ENCODE results near the gene LMF2. TPM values are rescaled to one million over a fixed set of nuclear protein-coding genes. Genes with fewer than 3 reads are reported as not detected.
A peak's percentile ranks its signal among the peaks of the same experiment; 100 is the strongest.
"Not testable (repeated sequence)": the region's sequence is repeated elsewhere in the genome, so short reads cannot be mapped to it uniquely, and the experiment has no call there.

Gene LMF2
- total RNA-seq, 2 experiments from 2014 or later, result 128 to 141 TPM

DNA sequence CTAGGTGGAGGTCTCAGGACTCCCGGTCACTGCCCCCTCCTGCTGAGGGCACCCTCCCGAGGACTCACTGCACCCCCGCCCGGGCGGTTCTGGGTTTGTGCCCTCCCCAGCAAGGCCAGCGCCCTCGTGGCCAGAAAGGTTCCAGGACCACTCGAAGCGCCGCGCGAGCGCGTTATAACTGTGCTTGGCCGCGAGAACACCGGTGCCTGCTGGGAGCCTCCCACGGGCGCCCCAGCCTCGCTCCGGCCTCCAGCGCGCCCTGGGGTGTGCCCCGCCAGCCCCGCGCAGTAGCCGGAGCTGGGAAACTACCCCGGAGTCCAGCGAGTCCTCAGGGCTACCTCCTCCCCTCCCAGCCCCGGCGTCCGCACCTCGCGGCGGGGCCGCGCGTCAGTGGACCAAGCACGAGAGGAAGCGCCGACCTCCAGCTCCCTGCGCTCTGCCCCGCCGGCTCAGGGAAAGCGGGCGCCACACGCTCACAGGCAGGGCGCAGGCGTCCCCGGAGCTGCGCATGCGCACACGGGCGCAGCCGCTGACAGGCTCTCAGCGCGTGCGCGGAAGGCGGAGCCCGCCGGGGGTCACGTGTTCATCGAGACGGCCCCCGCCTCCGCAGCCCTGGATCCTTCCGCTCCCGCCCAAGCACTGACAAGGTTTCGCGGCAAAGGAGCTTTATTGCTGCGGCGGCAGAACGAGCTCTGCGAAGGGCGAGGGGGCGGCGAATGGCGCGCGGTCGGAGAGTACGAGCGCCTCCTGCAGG, 17.8 kb upstream of the LMF2 start, which contains the start of gene SCO2:
SCO2 (minus strand) TSS at position 495 of the 754 bp plus-strand sequence. CDS start 1,187 bp downstream, outside the sequence.
- ATAC-seq (ENCODE audit: low read depth), result peak; percentile 57
- H3K4me1 Mint-ChIP-seq, result peaks cover 30% of the 10 kb centered on the region
- H3K27me3 Mint-ChIP-seq, result no peaks in the 10 kb centered on the region
- H3K4me3 Mint-ChIP-seq, result peak within 1 kb of the TSS; percentile 96
- H3K36me3 Mint-ChIP-seq, result peaks cover 22% of the 10 kb centered on the region
- POLR2A ChIA-PET, result interaction anchor here (0.7 to 13.0 kb wide), 39 partner anchors 8 to 711 kb away, joined by 3 to 300 read pairs (median 6); partner anchors contain the start of genes ADM2, ARSA, CHKB and CPT1B
- peak within 1 kb of the TSS; percentile 95 for H3K27ac Mint-ChIP-seq
- no peaks in the 10 kb centered on the region for H3K9me3 Mint-ChIP-seq
- peak; percentile 99 for DNase-seq

DNA sequence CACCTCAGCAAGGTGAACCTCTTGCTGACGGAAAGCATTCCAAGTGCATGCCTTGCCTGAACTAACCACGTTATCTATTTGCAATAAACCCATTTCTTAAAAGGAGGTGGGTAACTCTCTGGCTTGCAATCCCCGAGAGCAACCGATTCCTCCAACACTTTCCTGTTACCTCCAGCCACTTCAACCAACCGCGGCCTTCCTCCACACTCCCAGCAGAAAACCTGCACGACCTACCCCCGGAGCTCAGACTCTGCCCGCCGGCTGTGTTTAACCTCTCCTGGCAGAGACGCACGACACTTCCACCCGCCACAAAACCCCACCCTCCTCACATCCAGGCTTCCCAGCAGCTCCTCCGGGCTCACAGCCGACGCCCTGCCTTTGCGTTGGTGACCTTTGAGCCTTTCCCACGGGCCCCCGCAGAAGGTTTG, 17.2 kb upstream of the LMF2 start:
- ATAC-seq (ENCODE audit: low read depth) (no peak), DNase-seq (no peak)
- POLR2A ChIA-PET, result interaction anchor here (0.8 to 13.0 kb wide), 23 partner anchors 10 to 316 kb away, joined by 3 to 300 read pairs (median 7); partner anchors contain the start of genes ADM2, CHKB, CPT1B and HDAC10
- H3K36me3 Mint-ChIP-seq, result peaks cover 22% of the 10 kb centered on the region
- H3K4me1 Mint-ChIP-seq, result peaks cover 30% of the 10 kb centered on the region
- peak overlapping the region; percentile 96 for H3K4me3 Mint-ChIP-seq
- H3K27me3 Mint-ChIP-seq, result no peaks in the 10 kb centered on the region
- no peaks in the 10 kb centered on the region for H3K9me3 Mint-ChIP-seq
- H3K27ac Mint-ChIP-seq, result peak overlapping the region; percentile 95

DNA sequence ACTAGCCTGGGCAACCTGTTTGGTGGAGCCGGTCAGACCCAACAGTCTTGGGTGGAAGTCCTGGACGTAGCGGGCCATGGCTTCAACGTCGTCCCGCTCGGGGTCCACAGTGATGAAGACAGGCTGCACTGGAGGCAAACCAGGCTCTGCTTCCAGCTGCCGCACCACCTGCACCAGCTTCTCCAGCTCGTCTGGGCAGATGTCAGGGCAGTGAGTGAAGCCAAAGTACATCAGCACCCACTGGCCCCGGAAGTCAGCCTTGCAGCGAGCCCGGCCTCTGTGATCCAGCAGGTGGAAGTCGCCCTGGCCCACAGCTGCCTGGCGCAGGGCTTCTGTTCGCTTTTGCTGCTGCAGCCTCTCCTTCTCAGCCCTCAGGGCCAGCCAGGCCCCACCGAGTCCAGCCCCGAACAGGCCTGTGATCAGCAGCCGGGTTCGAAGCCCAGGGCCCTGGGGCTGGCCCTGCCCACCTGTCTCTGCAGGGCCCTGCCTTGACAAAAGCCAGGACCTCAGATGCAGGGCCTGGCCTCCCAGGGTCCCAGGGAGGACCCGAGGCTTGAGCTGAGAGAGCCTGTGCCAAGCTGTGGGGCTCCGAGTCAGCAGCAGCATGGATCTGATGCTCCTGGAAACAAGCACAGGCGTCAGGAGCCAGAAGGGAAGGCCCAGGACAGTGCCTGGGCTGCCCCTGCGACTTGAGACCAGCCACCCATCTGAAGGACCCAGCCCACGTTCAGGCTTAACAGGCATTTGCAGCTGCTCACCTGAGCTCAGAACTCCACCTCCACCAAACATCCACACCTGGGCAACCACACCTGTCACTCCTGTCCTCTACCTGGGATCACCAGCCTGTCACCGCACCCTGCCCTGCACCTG, 16.5 kb upstream of the LMF2 start:
- POLR2A ChIA-PET, result interaction anchor here (0.8 to 13.0 kb wide), 16 partner anchors 9 to 273 kb away, joined by 3 to 300 read pairs (median 23); partner anchors contain the start of genes CHKB, CPT1B, HDAC10 and KLHDC7B
- peaks cover 26% of the 10 kb centered on the region for H3K36me3 Mint-ChIP-seq
- ATAC-seq (ENCODE audit: low read depth) (no peak), DNase-seq (peak; percentile 35)
- peak overlapping the region; percentile 95 for H3K27ac Mint-ChIP-seq
- H3K4me1 Mint-ChIP-seq, result peaks cover 30% of the 10 kb centered on the region
- H3K27me3 Mint-ChIP-seq, result no peaks in the 10 kb centered on the region
- H3K9me3 Mint-ChIP-seq, result no peaks in the 10 kb centered on the region
- H3K4me3 Mint-ChIP-seq, result peak overlapping the region; percentile 96

DNA sequence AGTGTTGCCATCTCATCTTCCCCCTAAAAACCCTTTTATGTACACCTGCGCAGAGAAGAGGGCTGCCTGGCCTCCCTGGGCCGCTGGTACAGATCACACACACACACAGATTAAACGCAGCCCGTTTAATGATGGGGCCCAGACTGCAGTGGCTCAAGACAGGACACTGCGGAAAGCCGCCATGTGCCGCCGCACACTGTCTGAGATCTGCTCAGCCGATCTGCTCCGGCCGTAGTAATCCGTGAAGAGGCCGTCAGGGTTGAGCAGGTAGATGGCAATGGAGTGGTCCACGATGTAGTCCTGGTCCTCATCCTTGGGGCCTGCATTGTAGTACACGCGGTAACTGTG, 15.9 kb upstream of the LMF2 start:
- H3K9me3 Mint-ChIP-seq, result no peaks in the 10 kb centered on the region
- no peaks in the 10 kb centered on the region for H3K27me3 Mint-ChIP-seq
- no peak overlapping the region for H3K27ac Mint-ChIP-seq
- DNase-seq (no peak), ATAC-seq (ENCODE audit: low read depth) (no peak)
- H3K4me1 Mint-ChIP-seq, result peaks cover 26% of the 10 kb centered on the region
- H3K36me3 Mint-ChIP-seq, result peaks cover 22% of the 10 kb centered on the region
- POLR2A ChIA-PET, result interaction anchor here (1.6 to 5.4 kb wide), 2 partner anchors 9 to 13 kb away, joined by 5 to 175 read pairs; partner anchors contain the start of genes LMF2 and NCAPH2
- H3K4me3 Mint-ChIP-seq, result peak overlapping the region; percentile 10

DNA sequence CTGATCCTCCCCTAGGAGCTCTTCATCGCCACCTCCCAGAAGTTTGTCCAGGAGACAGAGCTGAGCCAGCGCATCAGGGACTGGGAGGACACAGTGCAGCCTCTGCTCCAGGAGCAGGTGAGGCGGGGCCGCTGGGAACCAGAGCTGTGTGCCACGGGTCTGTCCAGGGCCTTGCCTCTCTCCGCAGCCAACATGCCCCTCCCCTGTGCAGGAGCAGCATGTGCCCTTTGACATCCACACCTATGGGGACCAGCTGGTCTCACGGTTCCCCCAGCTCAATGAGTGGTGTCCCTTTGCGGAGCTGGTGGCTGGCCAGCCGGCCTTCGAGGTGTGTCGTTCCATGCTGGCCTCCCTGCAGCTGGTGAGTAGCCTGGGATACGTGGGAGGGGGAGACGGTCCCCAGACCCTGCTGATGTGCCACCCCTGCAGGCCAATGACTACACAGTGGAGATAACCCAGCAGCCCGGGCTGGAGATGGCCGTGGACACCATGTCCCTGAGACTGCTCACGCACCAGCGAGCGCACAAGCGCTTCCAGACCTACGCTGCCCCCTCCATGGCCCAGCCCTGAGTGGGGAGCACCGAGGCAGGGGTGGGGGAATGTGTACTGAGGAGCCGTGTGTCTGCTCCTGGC, 15.4 kb upstream of the LMF2 start:
- Mint-ChIP-seq H3K36me3 (peaks cover 17% of the 10 kb centered on the region), H3K9me3 (no peaks in the 10 kb centered on the region), H3K27ac (no peak overlapping the region), H3K4me3 (no peak overlapping the region), H3K4me1 (peaks cover 21% of the 10 kb centered on the region), H3K27me3 (no peaks in the 10 kb centered on the region)
- ATAC-seq (ENCODE audit: low read depth) (no peak), DNase-seq (peak; percentile 31)
- POLR2A ChIA-PET, result interaction anchor here (0.6 to 5.4 kb wide), 4 partner anchors 9 to 53 kb away, joined by 3 to 175 read pairs (median 6); partner anchors contain the start of genes LMF2 and NCAPH2

DNA sequence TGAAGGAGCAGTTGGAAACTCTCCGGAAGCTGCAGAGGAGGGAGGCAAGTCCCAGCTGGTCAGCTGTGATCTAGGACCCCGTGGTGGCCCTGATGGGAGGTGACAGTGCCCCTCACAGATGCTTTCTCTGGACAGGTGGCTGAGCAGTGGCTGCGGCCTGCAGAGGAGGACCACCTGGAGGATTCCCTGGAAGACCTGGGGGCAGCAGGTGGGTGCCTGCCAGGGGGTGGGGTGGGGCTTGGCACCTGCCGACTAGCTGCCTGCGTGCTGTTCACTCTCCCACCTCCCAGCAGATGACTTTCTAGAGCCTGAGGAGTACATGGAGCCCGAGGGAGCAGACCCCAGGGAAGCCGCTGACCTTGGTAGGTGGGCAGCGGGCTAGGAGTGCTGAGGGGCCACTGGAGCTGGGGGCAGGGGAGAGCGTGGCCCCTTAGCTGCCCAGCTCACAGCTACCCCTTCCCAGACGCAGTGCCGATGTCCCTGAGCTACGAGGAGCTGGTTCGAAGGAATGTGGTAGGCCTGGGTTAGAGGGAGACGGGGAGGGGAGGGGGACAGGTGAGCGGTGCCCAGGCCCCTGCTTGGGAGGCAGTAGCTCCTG, 14.8 kb upstream of the LMF2 start:
- Mint-ChIP-seq H3K4me1 (peaks cover 14% of the 10 kb centered on the region), H3K27me3 (no peaks in the 10 kb centered on the region), H3K27ac (no peak overlapping the region), H3K9me3 (no peaks in the 10 kb centered on the region), H3K4me3 (no peak overlapping the region), H3K36me3 (peaks cover 14% of the 10 kb centered on the region)
- no peak for DNase-seq
- no peak for ATAC-seq (ENCODE audit: low read depth)
- POLR2A ChIA-PET, result interaction anchor here (0.6 to 5.4 kb wide), 4 partner anchors 8 to 52 kb away, joined by 3 to 175 read pairs (median 6); partner anchors contain the start of genes LMF2 and NCAPH2

DNA sequence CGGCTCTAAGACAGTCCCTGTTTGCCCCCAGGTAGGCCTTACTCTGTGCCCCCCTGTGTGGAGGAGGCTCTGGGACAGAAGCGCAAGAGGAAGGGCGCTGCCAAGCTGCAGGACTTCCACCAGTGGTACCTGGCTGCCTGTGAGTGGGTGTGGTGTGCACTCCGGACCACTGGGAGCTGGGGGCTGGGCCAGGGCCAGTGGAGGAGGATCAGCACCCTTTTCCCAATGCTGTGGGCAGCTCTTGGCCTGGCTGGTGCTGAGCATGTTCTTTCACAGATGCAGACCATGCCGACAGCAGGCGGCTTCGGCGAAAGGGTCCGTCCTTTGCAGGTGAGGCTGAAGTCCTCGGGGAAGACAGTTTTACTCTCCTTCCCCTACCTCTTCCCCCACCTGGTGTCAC, 14.2 kb upstream of the LMF2 start:
- ATAC-seq (ENCODE audit: low read depth), result no peak
- H3K27ac Mint-ChIP-seq, result no peak overlapping the region
- H3K4me1 Mint-ChIP-seq, result peaks cover 8% of the 10 kb centered on the region
- H3K36me3 Mint-ChIP-seq, result peaks cover 14% of the 10 kb centered on the region
- POLR2A ChIA-PET, result interaction anchor here (1.4 to 5.4 kb wide), 2 partner anchors 12 to 27 kb away, joined by 7 to 175 read pairs; partner anchors contain the start of genes LMF2 and NCAPH2
- no peaks in the 10 kb centered on the region for H3K27me3 Mint-ChIP-seq
- H3K9me3 Mint-ChIP-seq, result no peaks in the 10 kb centered on the region
- DNase-seq, result no peak
- H3K4me3 Mint-ChIP-seq, result no peak overlapping the region

DNA sequence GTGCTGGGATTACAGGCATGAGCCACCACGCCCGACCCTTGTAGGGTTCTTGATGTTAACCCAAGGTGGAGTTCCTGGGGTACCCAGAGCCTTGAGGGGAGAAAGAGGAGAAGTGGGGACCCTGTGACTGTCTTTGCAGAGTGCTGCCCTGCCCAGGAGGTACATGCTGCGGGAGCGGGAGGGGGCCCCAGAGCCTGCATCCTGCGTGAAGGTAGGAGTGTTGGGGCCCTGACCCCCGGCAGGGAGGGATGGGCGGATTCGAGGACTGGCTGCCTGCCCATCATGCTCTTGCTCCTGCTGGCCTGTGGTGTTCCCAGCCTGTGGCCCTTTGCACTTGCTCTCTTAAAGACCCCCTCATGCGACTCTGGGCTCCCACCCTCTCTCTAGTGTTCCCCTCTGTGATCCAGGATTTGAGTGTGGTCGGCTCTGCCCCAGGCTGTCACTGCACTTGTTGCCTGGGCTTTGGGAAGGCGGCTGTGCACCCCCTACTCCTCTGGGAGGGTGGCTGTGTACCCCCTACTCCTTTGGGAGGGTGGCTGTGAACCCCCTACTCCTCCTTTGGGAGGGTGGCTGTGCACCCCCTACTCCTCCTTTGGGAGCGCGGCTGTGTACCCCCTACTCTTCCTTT, 13.4 kb upstream of the LMF2 start:
- ATAC-seq (ENCODE audit: low read depth), result no peak
- POLR2A ChIA-PET, result interaction anchor here (5.4 kb wide), 1 partner anchor 11 kb away, joined by 175 read pairs; the partner anchor contains the start of genes LMF2 and NCAPH2
- no peak for DNase-seq
- Mint-ChIP-seq H3K4me3 (no peak overlapping the region), H3K27ac (no peak overlapping the region), H3K27me3 (no peaks in the 10 kb centered on the region), H3K4me1 (peaks cover 9% of the 10 kb centered on the region), H3K36me3 (peaks cover 14% of the 10 kb centered on the region), H3K9me3 (no peaks in the 10 kb centered on the region)

DNA sequence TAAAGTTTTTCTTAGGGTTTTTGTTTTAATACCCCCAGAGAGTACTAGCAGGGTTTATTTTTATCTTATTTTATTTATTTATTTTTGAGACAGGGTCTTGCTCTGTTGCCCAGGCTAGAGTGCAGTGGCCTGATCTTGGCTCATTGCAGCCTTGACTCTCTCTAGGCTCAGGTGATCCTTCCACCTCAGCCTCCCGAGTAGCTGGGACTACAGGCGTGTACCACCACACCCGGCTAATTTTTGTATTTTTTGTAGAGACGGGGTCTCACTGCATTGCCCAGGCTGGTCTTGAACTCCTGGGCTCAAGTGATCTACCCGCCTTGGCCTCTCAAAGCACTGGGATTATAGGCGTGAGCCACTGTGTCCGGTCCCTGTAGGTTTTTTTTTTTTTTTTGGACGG, 12.7 kb upstream of the LMF2 start:
- H3K9me3 Mint-ChIP-seq; DNase-seq; H3K4me3 Mint-ChIP-seq; POLR2A ChIA-PET; H3K27me3 Mint-ChIP-seq; H3K27ac Mint-ChIP-seq; ATAC-seq (ENCODE audit: low read depth): not testable (repeated sequence)
- peaks cover 12% of the 10 kb centered on the region for H3K4me1 Mint-ChIP-seq
- peaks cover 16% of the 10 kb centered on the region for H3K36me3 Mint-ChIP-seq

DNA sequence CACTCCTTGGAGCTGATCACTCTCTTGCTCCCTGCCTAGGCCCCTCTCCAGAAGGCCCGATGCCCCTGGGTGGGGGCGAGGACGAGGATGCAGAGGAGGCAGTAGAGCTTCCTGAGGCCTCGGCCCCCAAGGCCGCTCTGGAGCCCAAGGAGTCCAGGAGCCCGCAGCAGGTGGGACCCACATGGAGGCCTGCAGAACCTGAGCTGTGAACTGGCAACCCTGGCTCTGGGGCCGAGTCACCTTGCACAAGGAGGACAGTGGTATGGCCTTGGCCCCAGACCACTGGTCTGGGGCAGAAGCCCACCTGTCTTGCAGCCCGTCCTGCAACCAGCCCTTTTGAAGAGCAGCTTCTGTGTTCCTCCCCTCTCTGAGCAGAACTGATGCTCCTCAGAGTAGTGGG, 11.6 kb upstream of the LMF2 start:
- no peak overlapping the region for H3K4me3 Mint-ChIP-seq
- H3K36me3 Mint-ChIP-seq, result peaks cover 15% of the 10 kb centered on the region
- no peak for DNase-seq
- ATAC-seq (ENCODE audit: low read depth), result no peak
- no peak overlapping the region for H3K27ac Mint-ChIP-seq
- H3K9me3 Mint-ChIP-seq, result no peaks in the 10 kb centered on the region
- POLR2A ChIA-PET, result interaction anchor here (1.3 kb wide), 1 partner anchor 11 kb away, joined by 7 read pairs; the partner anchor contains the start of genes LMF2 and NCAPH2
- no peaks in the 10 kb centered on the region for H3K27me3 Mint-ChIP-seq
- H3K4me1 Mint-ChIP-seq, result peaks cover 10% of the 10 kb centered on the region

DNA sequence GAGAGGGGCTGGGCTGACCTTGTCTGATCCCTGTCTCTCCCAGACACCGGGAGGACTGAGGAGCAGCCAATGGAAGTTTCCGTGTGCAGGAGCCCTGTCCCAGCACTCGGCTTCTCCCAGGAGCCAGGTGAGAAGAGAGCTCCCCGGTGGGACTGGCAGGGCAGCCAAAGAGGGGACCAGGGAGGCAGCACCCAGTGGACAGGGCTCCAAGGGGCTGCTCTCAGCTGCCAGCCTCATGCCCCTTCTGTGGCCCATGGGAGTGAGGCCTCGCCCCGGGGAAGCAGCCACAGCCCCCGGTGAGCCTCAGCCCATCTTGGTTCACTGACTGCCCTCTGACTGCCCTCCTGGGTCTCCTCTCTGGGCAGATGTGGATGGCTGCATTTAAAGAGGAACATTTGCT, 11.1 kb upstream of the LMF2 start:
- no peaks in the 10 kb centered on the region for H3K27me3 Mint-ChIP-seq
- no peak for ATAC-seq (ENCODE audit: low read depth)
- POLR2A ChIA-PET, result interaction anchor here (1.3 kb wide), 1 partner anchor 11 kb away, joined by 7 read pairs; the partner anchor contains the start of genes LMF2 and NCAPH2
- peaks cover 15% of the 10 kb centered on the region for H3K36me3 Mint-ChIP-seq
- DNase-seq, result no peak
- H3K27ac Mint-ChIP-seq, result no peak overlapping the region
- no peak overlapping the region for H3K4me3 Mint-ChIP-seq
- peaks cover 10% of the 10 kb centered on the region for H3K4me1 Mint-ChIP-seq
- no peaks in the 10 kb centered on the region for H3K9me3 Mint-ChIP-seq

Data from activated naive CD8-positive, alpha-beta T cell treated with anti-CD3 and anti-CD28 coated beads, Interleukin-2, amount 10 ng/mL, durations not matched to agents 7 days and 5 days (primary cell).